GM18517 (cell line): ENCODE measurements around the gene UTP15.

Source experiments
- ATAC-seq: cut with Tn5 transposase; IDR thresholded peaks from one replicate; pipeline ENCODE4 v1.9.1; 2021; ENCODE audit warnings: mild to moderate bottlenecking, moderate library complexity; ENCODE audit not compliant: unreplicated experiment

Gene UTP15

GRCh38 chr5:73620334-73620687 lies 54.8 kb downstream of the UTP15 start:
- ATAC-seq = no peak

DNA sequence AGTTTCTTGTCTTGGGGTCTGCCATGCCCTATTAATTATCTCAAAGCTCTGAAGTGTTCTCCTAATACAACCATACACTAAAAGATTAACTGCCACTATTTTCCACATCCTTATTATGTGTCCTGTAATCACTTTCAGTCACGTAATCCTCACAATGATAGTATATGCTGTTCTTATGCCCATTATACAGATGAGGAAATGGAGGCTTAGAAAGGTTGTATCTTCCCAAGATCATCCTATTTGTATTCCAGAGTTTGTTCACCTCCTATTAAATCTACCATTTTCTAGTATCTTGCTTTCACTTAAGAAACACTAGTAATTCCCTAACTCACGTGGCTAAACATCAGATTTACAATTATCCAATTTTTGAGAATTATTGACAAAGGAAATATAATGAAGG lies 57.5 kb downstream of the UTP15 start:
- ATAC-seq = no peak

DNA sequence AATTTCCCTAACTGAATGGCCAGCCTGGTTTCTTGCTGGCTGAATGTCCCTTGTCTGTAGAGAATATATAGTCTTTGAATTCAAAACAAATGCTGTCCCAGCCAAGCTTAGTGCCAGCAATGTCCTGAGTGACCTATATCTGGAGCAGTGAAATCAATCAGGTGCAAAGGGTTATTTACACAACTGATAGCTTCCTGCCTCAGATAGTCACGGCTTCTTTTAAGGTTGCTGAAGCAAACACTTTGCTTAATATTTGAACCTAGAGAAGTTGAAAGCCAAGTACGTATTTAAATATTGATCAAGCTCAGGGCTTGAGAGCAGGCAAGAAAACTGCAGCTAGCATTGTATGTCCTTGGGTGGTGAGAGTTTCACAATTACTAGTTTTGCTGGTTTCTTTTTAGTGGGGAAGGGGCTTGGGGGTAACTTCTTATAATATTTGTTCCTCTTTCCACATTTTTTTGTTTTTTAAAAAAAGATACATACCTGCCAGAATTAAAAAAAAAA lies 58.4 kb downstream of the UTP15 start:
- no peak for ATAC-seq

GRCh38 chr5:73624888-73625287 lies 59.3 kb downstream of the UTP15 start:
- ATAC-seq = no peak

- ATAC-seq = no peak
Measured at GRCh38 chr5:73625372-73625943, 59.9 kb downstream of the UTP15 start.

- peak; percentile 54 for ATAC-seq
Measured at GRCh38 chr5:73625944-73626811, 60.6 kb downstream of the UTP15 start, which contains the start of gene ARHGEF28. TSS of gene ARHGEF28 (plus strand) at chr5:73626196. CDS start at chr5:73684852, 58,656 bp downstream.

GRCh38 chr5:73626814-73627313 lies 61.3 kb downstream of the UTP15 start:
- no peak for ATAC-seq

GRCh38 chr5:73629456-73629855 lies 63.9 kb downstream of the UTP15 start:
- ATAC-seq = no peak

DNA sequence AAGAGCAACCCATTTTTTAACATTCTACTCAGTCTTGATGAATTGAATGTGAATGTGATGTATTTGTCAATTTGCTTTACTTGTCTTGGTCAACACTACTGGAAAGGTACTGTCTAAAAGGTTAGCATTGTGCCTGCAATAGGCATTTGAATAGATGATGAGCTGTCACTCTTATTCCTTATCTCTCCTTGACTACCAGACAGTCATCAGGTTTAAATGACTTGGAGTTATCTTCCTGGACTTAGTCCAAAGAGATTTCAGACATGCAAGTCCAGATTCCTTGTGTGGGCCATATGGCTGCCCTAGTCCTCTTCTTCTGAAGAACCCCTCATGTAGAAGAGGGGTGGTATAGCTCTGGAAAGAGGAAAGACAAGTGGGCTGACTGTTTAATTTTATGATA lies 65.2 kb downstream of the UTP15 start:
- no peak for ATAC-seq

DNA sequence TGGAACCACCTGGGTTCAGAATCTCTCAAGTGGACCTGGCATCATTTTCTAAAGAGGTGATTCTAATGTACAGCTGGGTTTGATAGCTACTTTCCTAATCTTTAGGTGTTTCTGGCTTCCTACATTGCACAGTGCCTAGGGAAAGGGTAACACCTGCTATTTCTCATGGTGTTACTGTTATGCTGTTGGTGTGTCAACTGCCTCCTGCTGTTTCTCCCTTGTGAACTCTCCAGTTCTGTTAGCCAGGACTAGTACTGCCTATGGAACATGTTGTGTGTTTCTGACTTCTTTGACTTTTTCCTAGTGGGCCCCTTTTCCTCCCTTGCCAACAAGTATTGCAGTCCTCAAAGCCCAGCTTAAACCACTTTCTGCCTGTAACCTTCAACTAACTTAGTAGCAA lies 66.0 kb downstream of the UTP15 start:
- no peak for ATAC-seq
